K562 (cell line): ENCODE data around the gene PSMG3. TPM values are rescaled to one million over a fixed set of nuclear protein-coding genes. Genes with fewer than 3 reads are reported as not detected.

ENCODE experiments used
- AFF1 ChIP-seq, 2 experiments: fragments of 450-650 bp; IDR thresholded peaks; 2 replicates each; pipeline ENCODE4 v1.6.1; 2018; ENCODE audit warnings: mild to moderate bottlenecking in 2 of 2, low read depth in 1 of 2; ENCODE audit not compliant: partially characterized antibody in 2 of 2
- BCOR ChIP-seq: fragments of 450-650 bp; IDR thresholded peaks from 2 replicates; pipeline ENCODE4 v1.6.1; 2016
- CC2D1A ChIP-seq: fragments of 450-650 bp; IDR thresholded peaks from 2 replicates; pipeline ENCODE4 v1.6.1; 2017; ENCODE audit warnings: mild to moderate bottlenecking
- E2F5 ChIP-seq: sonication (generic); formaldehyde crosslinking; IDR thresholded peaks from 2 replicates; pipeline ENCODE4 v1.8.0; 2022; ENCODE audit warnings: mild to moderate bottlenecking, missing genetic modification reagents
- FOS ChIP-seq: IDR thresholded peaks from 3 replicates; pipeline ENCODE4 v1.6.1; 2011; ENCODE audit not compliant: insufficient read length; ENCODE audit errors: extremely low read depth
- FUS ChIP-seq: fragments of 200-400 bp; formaldehyde crosslinking; optimal IDR thresholded peaks from 2 replicates; pipeline ENCODE3; 2017; ENCODE audit warnings: low read depth, low read length
- HBP1 ChIP-seq: fragments of 450-650 bp; formaldehyde crosslinking; IDR thresholded peaks from 2 replicates; pipeline ENCODE4 v1.4.0; 2022; ENCODE audit warnings: missing genetic modification characterization
- MAFF ChIP-seq: IDR thresholded peaks from 2 replicates; pipeline ENCODE4 v1.6.1; 2012; ENCODE audit warnings: low read length, improper control_type of control experiment
- MLLT1 ChIP-seq, 2 experiments: fragments of 450-650 bp; IDR thresholded peaks; 2 replicates each; pipeline ENCODE4 v1.6.1; 2016
- NFRKB ChIP-seq: fragments of 450-650 bp; IDR thresholded peaks from 2 replicates; pipeline ENCODE4 v1.6.1; 2016; ENCODE audit warnings: low read depth
- PHTF2 ChIP-seq: fragments of 250-450 bp; sonication (Bioruptor Pico); IDR thresholded peaks from 2 replicates; pipeline ENCODE4 v1.5.0; 2021; ENCODE audit warnings: mild to moderate bottlenecking
- RAD21 ChIP-seq, 2 experiments: fragments of 250-450 bp in 1 of 2; fragments of 450-650 bp in 1 of 2; sonication (Bioruptor Pico) in 1 of 2; formaldehyde crosslinking in 1 of 2; IDR thresholded peaks in 1 of 2; conservative IDR thresholded peaks in 1 of 2; 2 replicates each; pipeline versions ENCODE4 v1.4.0 to v1.8.0; 2020 to 2022; ENCODE audit warnings: mild to moderate bottlenecking in 2 of 2, moderate library complexity in 1 of 2
- TCF15 ChIP-seq: fragments of 250-450 bp; sonication (Bioruptor Pico); IDR thresholded peaks from 2 replicates; pipeline ENCODE4 v1.8.0; 2022; ENCODE audit warnings: moderate library complexity, mild to moderate bottlenecking, inconsistent platforms
- THRAP3 ChIP-seq: fragments of 450-650 bp; IDR thresholded peaks from 2 replicates; pipeline ENCODE4 v1.6.1; 2016; ENCODE audit warnings: mild to moderate bottlenecking, inconsistent platforms, borderline replicate concordance
- ZBTB33 ChIP-seq: sonication (generic); formaldehyde crosslinking; IDR thresholded peaks from 2 replicates; pipeline ENCODE4 v1.8.1; 2023; ENCODE audit warnings: mild to moderate bottlenecking, missing genetic modification reagents
- ZFX ChIP-seq: sonication (generic); formaldehyde crosslinking; IDR thresholded peaks from 2 replicates; pipeline ENCODE4 v1.8.0; 2022; ENCODE audit warnings: mild to moderate bottlenecking, missing genetic modification reagents, moderate library complexity
- ZNF121 ChIP-seq: sonication (generic); formaldehyde crosslinking; conservative IDR thresholded peaks from 2 replicates; pipeline ENCODE4 v1.8.0; 2022; ENCODE audit warnings: missing genetic modification reagents
- ZNF224 ChIP-seq: sonication (generic); formaldehyde crosslinking; IDR thresholded peaks from 2 replicates; pipeline ENCODE4 v1.8.0; 2022; ENCODE audit warnings: mild to moderate bottlenecking, missing genetic modification reagents
- polyA plus RNA-seq, 8 experiments: library from polyadenylated mRNA; depleted of rRNA in 4 of 8; stranded (reverse) in 5 of 8; unstranded in 3 of 8; fragments of >200 nt; fragmentation: Nextera tagmentation in 2 of 8; fragmentation: Illumina TruSeq in 1 of 8; extraction: Ambion mirVana in 2 of 8; extraction: Trizol in 1 of 8; gene quantifications; 2 replicates each; pipeline versions ENCODE4 v1.2.1 to v1.2.3, GENCODE V29; 2011 to 2014; ENCODE audit warnings: inconsistent platforms in 1 of 8, missing spikeins in 1 of 8
- total RNA-seq, 7 experiments: library from RNA; depleted of rRNA in 6 of 7; stranded (reverse); fragments of >200 nt in 6 of 7; fragmentation: Illumina TruSeq in 2 of 7; extraction: Trizol in 2 of 7; gene quantifications; 2 replicates each; pipeline versions ENCODE4 v1.2.1 to v1.2.3, GENCODE V29; 2011 to 2021; ENCODE audit warnings: low replicate concordance in 1 of 7

The PSMG3 gene
- total and polyA plus RNA-seq, 9 of the 15 experiments (the other 6 are each of a cell fraction or from before 2014, with no cell fraction given) = 34.8 to 122 (median 80.1) TPM

- no peak for TF ChIP-seq RAD21 (CRISPR knock-in tag; conservative IDR thresholded peaks at IDR 0.05 in 1 of 2, IDR thresholded peaks at IDR 0.05 in 1 of 2)
- no peak for TF ChIP-seq BCOR
- TF ChIP-seq PHTF2 (CRISPR knock-in tag) = no peak
- no peak for TF ChIP-seq NFRKB
- no peak for TF ChIP-seq FOS
- no peak for TF ChIP-seq ZNF224 (CRISPR knock-in tag)
- no peak for TF ChIP-seq THRAP3
- TF ChIP-seq MAFF = no peak
- no peak for TF ChIP-seq MLLT1 (IDR thresholded peaks at IDR 0.05)
- no peak for TF ChIP-seq FUS
- no peak for TF ChIP-seq HBP1 (CRISPR knock-in tag)
- TF ChIP-seq CC2D1A = no peak
- TF ChIP-seq TCF15 = no peak
- TF ChIP-seq ZFX (CRISPR knock-in tag) = peak; percentile 57
- no peak for TF ChIP-seq ZNF121 (CRISPR knock-in tag)
- no peak for TF ChIP-seq AFF1 (IDR thresholded peaks at IDR 0.05; ENCODE audit: low read depth in 1 of 2, partially characterized antibody in 2 of 2)
- TF ChIP-seq E2F5 (CRISPR knock-in tag) = no peak
- TF ChIP-seq ZBTB33 (CRISPR knock-in tag) = peak; percentile 94
Observed at GRCh38 chr7:1555813-1556543, 13.9 kb downstream of the PSMG3 start, which contains the start of gene TMEM184A (continued).
